Measurements from ENCODE around the gene LMOD1.
A peak's percentile ranks its signal among the peaks of the same experiment; 100 is the strongest.
"Not testable (repeated sequence)": the region's sequence is repeated elsewhere in the genome, so short reads cannot be mapped to it uniquely, and the experiment has no call there.

The LMOD1 gene

DNA sequence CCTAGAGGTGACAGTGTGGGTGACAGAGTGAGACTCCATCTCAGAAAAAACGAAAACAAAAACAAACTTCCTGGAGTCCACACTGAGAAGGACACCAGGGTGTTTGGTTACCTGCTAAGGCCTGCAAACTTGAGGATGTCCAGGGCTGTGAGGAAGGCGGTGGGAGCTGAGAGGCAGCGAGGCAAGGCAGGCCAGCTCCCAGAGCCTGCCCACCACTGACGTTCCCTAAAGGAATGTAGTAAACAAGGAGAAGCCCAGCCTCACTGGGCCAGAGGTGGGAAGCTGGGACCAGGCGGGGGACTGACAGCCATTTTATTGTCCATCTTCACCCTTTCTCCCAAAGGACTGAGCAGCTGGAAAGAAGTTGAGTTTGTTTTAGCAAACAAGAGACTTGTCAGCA, 33.5 kb downstream of the LMOD1 start:
- no peak for DNase-seq

DNA sequence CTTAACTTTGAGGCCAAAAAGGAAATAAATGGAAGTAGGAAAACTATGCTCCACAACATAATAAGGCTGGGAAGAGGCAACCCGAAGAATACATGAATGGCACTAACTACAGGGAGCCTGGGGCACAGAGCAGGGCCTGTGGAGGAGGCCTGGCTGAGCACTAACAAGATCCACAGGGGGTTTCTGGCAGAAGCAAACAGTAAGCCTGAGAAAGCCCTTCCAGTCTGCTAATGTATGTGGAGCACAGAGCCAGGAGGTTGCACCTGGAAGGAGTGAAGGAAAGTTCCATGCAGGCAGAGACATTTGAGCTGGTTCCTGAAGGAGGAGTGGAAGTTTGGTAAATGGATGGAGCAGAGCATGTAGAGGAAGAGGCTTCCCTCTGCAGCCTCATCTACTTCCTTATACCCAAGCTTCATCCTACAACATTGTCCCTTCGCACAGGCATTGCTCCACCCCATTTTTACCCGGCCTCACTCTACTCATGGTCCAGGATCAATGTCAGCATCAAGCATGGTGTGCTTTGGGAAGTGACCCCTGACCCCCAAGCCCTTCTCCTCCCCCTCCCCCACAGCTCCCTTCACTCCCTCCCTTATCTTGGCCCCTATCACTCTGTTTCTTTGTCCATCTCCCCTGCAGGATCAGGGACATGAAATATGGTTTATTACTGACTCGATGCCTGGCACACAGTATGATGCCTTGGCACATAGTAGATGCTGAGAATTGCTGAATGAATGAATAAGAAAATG, 34.3 kb downstream of the LMOD1 start:
- DNase-seq = no peak

DNA sequence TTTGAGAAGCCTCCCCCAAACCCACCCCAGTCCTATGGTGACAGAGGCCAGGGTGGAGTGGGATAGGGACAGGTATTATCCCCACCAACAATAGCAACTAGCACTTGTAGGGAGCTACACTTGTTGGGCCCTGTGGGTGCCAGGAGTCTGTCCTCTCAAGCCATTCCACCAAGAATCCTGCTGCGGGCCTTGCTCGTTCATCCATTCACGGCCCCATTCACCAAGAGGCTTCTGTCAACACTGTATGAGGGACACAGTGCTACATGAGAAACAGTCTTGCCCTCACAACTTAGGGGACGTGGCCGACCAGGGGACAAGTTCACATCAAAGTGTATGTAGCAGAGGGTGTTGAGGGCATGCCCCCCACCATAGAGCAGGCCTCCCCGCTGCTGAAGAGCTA, 38.7 kb downstream of the LMOD1 start:
- DNase-seq = no peak

DNA sequence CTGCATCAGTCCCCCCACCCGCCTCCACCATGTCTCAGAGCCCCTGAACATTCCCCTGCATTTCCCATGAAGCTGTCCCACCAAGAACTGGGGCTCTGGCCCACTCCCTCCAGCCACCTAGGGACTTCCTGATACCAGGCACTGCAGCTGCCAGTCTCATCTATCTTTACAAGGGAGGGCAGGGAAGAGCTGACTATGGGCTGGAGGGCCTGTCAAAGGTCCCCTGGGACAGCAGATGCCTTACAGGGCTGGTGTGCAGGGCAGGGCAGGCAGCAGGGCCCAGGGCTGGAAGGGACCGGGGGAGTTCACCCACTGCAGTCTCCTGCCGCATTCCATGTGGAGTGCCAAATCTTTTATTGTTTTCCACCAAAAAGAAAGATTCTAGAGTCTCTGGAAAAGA, 40.0 kb downstream of the LMOD1 start:
- DNase-seq = no peak

DNA sequence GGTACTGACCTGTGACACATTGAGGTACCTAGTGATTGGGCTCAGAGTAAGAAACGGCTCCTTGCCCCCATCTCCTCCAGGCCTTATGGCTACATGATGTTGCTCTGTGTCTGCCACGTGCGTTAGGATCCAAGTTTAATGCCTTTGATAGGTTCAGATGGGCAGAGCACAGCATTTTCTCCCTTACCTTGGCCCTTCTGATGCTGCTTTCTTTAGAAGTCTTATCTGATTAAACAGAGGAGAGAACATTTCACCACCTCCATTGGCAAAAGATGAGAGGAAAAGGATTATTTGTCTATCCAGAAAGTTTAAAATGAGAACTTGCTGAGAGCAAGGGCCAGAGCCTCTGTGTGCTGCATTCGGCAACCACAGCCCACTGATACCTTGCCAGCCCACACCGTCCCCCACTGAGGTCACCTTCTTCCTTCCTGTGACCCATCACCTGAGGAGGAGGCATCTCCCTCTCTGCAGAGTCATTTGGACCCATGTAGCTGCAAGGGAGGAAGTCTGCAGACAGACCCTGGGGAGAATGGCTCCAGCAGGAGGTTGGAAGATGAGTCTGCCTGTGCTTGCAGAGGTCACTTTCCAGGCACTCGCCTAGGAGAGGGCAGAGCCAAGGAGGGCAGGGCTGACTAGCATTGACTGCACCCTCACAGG, 41.0 kb downstream of the LMOD1 start:
- no peak for DNase-seq

DNA sequence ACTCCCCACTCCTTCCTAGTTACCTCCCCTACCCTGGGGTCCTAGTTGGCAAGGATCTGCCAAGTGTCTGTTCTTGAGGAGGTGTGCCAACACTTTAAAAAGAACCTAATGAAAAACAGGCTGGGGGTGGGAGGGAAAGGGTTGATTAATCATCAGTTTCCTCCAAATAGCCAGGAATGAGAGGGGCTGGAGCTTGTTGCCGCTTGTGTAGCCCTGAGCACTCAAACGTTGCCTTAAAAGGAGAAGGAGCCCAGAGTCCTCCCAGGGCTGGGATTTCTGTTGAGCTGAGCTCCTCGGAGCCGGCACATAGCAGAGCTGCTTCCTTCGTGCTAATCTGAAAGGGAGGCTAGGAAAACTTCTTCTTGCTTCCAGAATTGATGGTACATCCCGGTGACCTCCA, 41.8 kb downstream of the LMOD1 start:
- DNase-seq = no peak

DNA sequence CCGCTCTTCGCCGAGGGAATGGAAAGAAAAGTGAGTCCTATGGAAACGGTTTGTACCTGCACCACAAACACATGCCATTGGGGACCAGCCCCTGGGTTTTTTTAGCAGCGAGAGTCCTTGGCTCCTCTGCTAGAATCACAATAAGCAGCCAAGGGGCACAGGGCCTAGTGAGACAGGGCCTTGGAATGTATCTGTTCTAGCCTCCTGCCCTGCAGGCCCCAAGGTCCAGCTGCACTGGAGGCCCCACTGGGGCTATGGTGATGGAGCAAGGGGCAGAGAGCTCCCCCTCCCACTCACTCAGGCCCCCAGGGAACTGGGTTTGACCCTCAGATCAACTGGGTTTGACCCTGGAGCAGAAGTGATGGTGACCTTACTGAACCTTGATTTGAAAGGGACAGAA, 43.2 kb downstream of the LMOD1 start:
- DNase-seq = no peak

DNA sequence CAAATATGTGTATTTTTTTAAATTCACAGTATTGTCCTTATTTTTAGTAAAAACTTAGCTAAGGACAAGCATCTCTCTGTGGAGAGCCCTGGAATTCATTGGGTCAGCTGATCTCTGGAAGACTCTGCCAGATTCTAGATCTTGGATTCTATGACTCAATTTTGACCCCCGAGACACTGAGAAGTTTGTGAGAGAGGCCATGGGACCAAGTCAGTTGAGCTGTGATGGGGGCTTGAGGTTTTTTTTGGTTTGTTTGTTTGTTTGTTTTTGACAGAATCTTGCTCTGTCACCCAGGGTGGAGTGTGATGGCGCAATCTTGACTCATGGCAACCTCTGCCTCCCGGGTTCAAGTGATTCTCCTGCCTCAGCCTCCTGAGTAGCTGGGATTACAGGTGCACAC, 44.1 kb downstream of the LMOD1 start:
- no peak for DNase-seq

DNA sequence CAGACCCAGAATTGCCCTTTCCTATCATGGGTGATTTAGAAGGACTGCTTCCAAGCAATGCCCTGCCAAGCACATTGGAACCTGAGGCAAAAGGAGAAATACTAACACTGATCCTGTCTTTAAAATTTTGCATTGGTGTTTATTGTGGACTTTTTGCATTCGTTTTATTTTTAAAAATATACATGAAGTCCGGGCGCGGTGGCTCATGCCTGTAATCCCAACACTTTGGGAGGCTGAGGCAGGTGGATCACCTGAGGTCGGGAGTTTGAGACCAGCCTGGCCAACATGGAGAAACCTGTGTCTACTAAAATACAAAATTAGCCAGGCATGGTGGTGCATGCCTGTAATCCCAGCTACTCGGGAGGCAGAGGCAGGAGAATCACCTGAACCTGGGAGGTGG, 45.3 kb downstream of the LMOD1 start:
- not testable (repeated sequence) for DNase-seq

DNA sequence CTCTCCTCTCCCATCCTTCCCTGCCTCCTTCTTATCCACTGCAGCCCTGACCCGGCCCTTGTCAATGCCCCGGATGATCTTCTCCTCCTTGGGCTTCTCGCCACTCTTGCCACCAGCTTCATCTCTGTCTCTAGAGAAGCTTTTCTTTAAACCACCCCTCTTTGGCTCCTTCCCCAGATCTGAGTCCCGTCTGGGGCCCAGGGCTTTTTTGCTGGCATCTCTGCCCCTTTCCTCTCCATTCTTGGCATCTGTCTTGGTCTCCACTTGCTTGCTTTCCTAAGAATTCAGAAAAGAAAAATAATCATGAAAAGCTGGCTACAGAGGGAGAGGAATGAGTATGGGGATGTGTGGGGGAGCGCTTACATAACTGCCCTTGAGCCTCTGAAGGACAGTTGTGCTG, 45.9 kb downstream of the LMOD1 start:
- no peak for DNase-seq

DNA sequence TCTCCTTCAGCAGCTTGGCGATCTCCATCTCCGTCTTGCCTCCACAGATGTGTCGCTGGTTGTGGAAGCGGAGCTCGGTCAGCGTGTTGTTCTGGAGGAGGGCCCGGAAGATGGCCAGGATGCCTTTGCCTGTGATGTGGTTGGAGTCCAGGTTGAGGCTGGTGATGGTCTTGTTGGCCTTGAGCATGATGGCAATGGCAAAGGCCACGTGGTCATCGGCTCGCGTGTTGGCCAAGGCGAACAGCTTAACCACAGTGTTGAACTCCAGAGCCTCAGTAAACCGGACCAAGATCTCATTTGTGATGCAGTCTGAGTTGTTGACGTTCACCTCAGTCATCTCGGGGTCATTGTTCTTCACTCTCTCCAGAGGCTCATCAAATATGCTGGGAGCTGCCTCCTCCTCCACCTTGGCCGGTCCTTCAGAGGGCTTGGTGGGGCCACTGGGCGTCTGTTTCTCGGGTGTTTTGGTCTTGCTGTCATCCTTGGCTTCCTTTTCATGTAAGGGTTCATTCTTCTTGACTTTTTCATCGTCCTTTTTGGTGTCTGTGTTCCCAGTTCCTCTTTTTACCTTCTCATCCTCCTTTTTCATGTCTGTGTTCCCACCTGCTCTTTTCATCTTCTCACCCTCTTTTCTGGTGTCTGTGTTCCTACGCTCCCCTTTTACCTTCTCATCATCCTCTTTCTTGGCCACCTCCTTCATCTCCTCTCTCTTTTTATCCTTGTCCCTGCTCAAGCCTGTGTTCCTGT, 46.5 kb downstream of the LMOD1 start:
- DNase-seq = no peak

DNA sequence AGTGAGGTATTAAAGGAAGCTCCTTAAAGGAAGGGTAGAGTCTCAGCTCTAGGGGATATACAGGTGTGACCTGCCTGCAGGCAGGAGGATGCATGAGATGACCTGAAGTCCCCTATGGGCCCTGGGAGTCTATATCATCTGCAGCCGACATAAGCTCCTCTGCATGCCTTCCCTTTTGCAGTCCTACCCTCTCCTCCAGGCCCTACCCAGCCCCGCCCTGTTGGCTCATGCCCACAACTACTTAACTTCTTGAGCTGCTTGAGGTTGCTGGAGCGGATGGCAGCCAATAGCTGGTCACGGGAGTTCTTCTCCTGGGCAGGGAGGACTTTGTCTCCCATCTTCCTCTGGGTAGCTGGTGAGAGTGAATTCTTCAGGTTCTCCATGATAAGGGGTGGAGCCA, 47.4 kb downstream of the LMOD1 start:
- DNase-seq = no peak

DNA sequence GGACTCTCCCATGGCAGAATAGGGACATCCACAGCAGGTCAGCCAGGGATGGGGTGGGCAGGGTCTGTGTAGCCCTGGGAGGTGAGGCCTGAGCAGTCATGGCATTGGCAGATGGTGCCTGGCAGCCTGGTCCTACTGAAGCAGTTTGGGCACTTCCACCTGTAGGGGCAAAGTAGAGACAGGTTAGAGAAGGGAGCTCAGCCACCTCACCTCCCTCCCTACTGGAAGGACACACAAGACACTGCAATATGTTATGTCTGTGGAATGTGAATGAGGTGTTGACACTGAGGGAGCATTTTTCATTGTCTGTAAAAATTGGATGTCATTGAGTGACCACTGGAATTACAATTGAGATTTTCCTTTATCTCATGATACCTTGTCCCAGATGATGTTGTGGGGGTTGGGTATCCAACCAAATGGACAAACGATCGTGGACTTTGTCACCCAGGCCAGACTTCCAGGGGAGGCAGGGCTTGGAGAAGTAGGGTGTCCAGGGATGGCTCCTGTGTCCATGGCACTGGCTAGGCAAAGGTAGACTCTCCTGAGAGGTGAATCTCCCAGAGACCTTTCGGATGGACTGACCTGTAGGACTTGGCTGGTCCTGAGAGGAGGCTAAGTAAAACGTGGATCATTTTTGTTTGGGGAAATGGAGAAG, 48.0 kb downstream of the LMOD1 start:
- no peak for DNase-seq

DNA sequence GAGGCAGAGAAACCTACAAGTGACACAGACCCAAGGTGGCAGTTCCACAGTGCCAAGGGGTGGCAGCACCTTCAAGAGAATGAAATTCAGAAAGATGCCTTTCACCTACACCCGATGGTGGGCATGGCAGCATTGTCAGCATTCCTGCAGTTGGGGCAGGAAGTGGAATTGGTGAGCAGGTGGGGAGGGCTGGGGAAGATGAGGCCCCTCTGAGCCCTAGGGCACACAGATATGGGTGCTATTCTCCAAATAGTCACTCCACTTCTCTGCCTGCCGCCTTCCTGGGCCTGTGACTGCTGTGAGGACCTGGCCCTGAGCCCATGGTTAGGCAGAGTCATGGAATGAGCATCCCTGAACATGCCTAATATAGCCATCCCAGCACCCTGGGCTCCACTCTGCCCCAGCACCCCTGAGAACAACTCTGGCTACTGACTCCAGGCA, 49.4 kb downstream of the LMOD1 start:
- DNase-seq = no peak

DNA sequence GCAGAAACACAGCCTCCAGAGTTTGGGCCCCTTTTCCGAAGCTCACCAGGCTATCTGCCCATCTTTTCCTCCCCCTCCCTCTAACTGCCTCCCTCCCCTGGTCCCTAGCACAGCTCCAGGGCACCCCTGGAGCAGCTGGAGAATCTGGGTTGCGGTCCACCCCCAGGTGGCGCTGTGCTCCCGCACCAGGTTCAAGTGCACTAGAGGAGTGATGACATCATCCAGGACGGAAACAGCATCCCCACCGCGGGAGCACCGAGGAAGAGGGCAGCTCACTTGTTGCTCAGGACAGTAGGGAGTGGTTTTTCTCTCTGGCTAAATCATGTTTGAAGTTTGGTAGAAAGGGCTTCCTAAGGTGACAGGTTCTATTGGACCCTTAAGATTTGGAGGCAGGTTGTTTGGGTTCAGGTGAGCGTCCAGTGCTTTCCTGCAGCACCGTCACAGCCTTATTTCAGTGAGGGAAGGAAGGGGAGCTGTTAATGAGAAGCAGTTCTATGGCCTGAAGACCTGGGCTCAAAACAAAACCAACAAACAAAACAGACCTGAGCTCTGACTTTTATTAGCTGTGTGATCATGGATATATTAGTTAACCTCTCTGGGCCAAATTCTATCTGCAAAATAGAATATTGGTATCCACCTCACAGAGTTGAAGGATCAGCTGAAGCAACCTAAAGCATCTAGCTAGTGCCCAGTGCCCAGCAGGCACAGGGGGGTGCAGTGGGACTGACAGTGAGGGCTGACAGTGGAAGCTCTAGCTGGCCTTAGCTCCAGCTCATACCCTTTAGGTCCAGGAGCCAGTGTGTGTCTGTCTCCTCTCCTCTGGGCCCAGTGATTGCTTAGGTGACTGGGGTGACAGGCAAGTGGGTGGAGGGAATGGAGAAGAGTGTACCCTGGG, 50.2 kb downstream of the LMOD1 start:
- peak; percentile 39 for DNase-seq

DNA sequence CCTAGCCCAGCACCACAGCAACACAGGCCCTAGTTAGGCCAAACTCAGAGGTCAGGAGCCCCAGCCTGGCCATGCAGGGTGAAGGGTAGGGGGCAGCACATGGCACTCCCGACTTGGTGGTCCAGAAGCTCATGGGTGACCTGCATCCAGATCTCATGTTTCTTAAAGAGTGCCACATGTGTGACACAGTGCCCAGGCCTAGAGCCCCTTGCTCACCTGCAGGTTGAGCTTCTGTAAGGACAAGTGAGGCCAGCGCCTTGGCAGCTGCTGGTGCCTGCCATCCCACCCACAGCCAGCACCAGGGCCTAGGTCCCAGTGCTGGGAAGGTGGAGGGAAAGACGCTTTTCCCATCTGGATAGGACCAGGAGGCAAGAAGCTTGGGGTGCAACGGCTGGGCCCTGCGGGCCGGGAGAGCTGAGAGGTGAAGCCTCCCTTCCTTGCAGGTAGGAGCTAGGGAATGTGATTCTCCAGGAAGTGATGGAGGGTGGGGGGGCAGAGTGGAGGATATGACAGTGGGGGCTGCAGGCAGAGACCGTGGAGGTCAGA, 51.2 kb downstream of the LMOD1 start:
- DNase-seq = no peak

DNA sequence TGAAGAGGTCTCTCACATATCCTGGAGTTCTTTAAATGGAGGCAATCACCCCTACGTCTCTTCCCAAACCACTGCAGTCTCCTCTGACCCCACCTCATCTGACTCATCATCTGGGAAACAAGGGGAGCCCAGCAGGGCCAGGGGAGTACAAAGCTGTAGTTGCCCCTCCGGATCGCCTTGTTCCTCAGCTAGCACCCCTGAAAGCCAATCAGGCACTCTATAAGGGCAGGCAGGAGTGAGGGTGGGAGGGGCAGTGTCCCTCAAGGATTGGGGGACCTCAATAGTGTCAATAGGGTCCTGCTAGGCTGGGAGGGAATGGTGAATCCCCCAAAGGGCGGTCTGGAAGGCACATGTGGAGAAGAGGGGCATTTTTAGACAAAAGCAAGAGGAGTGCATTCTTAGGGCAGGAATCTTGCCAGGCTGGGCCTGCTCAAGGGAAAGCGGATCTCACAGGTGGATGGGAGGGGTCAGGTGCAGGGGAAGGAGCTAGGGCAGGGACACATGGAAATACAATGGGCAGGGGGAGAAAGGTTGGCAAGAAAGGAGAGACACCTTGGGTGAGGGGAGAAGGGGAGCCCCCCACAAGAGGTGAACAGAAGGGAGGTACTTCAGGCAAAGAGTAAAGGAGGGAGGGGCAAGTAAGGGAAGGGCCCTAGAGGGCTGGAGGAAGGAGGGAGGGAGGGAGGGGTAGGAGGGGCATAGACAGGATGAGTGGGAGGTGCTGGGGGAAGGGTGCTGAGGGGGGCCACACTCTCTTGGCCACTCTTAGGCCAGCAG, 51.8 kb downstream of the LMOD1 start:
- DNase-seq = no peak

DNA sequence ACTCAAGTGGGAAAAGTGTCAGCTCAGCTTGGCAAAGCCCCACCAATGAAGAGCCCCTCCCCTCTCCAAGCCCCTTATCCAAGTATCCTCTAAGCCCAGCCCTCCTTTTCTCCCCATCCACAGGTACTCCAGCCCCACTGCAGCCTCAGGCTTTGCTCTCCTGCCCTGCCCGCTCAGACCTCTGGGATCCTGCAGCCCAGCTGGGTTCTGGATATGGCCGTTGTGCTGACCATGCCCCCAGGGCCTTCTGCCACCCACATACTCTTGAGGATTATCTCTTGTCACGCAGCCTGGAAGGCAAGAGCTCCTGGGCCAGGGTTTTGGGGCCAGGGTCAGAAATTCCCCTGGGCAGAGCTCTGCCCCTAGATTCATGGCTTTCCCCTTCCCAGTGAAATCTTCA, 52.9 kb downstream of the LMOD1 start:
- no peak for DNase-seq

DNA sequence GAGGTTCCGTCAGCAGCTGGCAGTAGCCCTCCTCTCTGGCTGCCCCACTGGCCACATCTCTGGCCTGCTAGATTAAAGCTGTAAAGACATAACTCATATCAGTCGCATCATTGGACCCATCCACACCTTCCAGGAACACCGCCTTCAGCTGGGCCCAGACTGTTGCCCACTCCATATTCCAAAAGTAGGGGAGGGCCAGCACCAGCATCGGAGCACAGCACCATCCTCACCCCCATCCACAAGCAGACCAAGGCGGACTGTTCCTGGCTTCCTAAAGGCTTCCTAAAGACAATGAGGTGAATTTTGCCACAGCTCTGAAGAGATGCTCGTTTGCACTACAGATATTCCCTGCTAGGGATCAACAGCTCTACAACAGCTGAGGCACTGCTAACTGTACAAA, 54.1 kb downstream of the LMOD1 start:
- no peak for DNase-seq

DNA sequence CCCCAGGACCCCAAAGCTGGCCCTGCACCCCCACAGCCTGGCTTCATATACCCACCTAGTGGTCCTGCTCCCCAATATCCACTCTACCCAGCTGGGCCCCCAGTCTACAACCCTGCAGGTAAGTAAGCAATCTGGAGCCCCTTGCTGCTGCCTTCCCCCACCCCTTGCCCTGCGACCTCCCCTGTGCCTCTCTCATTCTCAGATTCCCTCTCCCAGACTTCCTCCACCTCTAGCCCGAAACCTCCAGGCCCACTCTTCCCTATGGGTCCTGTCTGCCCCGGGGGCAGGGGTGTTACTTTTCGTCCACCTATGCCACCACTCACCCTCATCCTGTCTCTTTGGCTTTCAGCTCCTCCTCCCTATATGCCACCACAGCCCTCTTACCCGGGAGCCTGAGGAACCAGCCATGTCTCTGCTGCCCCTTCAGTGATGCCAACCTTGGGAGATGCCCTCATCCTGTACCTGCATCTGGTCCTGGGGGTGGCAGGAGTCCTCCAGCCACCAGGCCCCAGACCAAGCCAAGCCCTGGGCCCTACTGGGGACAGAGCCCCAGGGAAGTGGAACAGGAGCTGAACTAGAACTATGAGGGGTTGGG, 54.8 kb downstream of the LMOD1 start:
- no peak for DNase-seq
